HCT116 (cell line): ENCODE data around the gene MAP1LC3B2. TPM values are rescaled to one million over a fixed set of nuclear protein-coding genes. Genes with fewer than 3 reads are reported as not detected.

Experiments used
- ATAC-seq: fragments of 200-7000 bp; cut with Tn5 transposase; 2 replicates; pipeline ENCODE4 v1.9.1; 2020; ENCODE audit warnings: mild to moderate bottlenecking, moderate library complexity
- BruUV-seq: library from RNA; stranded (reverse); fragments of 400-500 nt; replicated peaks from 2 replicates; lab custom pipeline; 2021; lab: Mats Ljungman, UMichigan
- CTCF ChIA-PET: fragments of 300-600 bp; sonication (Branson Sonifier 250); formaldehyde crosslinking; loops from one replicate; lab custom pipeline; 2021; ENCODE audit warnings: antibody characterized with exemption; lab: Charles Lee
- POLR2A ChIA-PET: fragments of 300-600, 350-600 bp; sonication (Branson Sonifier 250); formaldehyde crosslinking; loops from one replicate; lab custom pipeline; 2021; ENCODE audit warnings: antibody characterized with exemption; lab: Charles Lee
- RAD21 ChIA-PET, 2 experiments: fragments of 300-600 bp; sonication (Branson Sonifier 250); formaldehyde crosslinking; loops; one replicate each; lab custom pipeline; 2023; ENCODE audit warnings: low total read pairs in 2 of 2; ENCODE audit not compliant: uncharacterized antibody in 2 of 2, unreplicated experiment in 2 of 2, low non-redundant PET in 1 of 2; lab: Charles Lee
- DNase-seq: peaks from one replicate; pipeline ENCODE4 v3.0.0-alpha.2; 2010; ENCODE audit warnings: low read depth, low spot score
- H2AFZ ChIP-seq: fragments of 200-600 bp; shearing (Covaris generic), sonication (generic); 2 replicates; pipeline ENCODE4 v1.6.1; 2017; ENCODE audit warnings: low read depth, mixed run types, mixed read lengths, antibody characterized with exemption, low read length; ENCODE audit not compliant: poor library complexity, severe bottlenecking
- H3K27ac ChIP-seq: 2 replicates; pipeline ENCODE4 v1.5.1; 2012; ENCODE audit warnings: low read depth, low read length
- H3K27me3 ChIP-seq: fragments of 200-600 bp; sonication (generic); 2 replicates; pipeline ENCODE4 v1.6.1; 2016; ENCODE audit warnings: mixed run types, low read length, mixed read lengths; ENCODE audit not compliant: insufficient read depth
- H3K36me3 ChIP-seq, 2 experiments: fragments of 200-500 bp in 1 of 2; fragments of 200-600 bp in 1 of 2; sonication (Bioruptor generic) in 1 of 2; sonication (generic) in 1 of 2; 2 replicates each; pipeline versions ENCODE4 v1.5.1 to v1.6.1; 2014 to 2016; ENCODE audit warnings: low read length in 2 of 2, inconsistent platforms in 1 of 2, mixed read lengths in 1 of 2, mixed run types in 1 of 2; ENCODE audit not compliant: insufficient read depth in 2 of 2, control insufficient read depth in 1 of 2
- H3K4me1 ChIP-seq, 2 experiments: fragments of 200-600 bp in 1 of 2; sonication (generic) in 1 of 2; 2 replicates each; pipeline versions ENCODE4 v1.5.1 to v1.6.1; 2012 to 2017; ENCODE audit warnings: low read length in 2 of 2, inconsistent platforms in 1 of 2, mild to moderate bottlenecking in 1 of 2, mixed read lengths in 1 of 2, mixed run types in 1 of 2, moderate library complexity in 1 of 2; ENCODE audit not compliant: insufficient read depth in 2 of 2, control insufficient read depth in 1 of 2
- H3K4me2 ChIP-seq: fragments of 200-600 bp; sonication (generic); 2 replicates; pipeline ENCODE4 v1.6.1; 2017; ENCODE audit warnings: mixed run types, low read length, mixed read lengths
- H3K4me3 ChIP-seq, 2 experiments: fragments of 200-600 bp in 1 of 2; sonication (generic) in 1 of 2; replicated peaks in 1 of 2; 2 replicates each; pipeline ENCODE4 v1.5.1; 2011 to 2016; ENCODE audit warnings: low read length in 2 of 2, control low read depth in 1 of 2, low read depth in 1 of 2, mild to moderate bottlenecking in 1 of 2, mixed read lengths in 1 of 2, mixed run types in 1 of 2
- H3K79me2 ChIP-seq: fragments of 200-600 bp; sonication (generic); 2 replicates; pipeline ENCODE4 v1.6.1; 2017; ENCODE audit warnings: mild to moderate bottlenecking, mixed run types, low read length, moderate library complexity, mixed read lengths; ENCODE audit not compliant: insufficient read depth
- H3K9ac ChIP-seq: fragments of 200-600 bp; sonication (generic); 2 replicates; pipeline ENCODE4 v1.6.1; 2016; ENCODE audit warnings: low read length, mixed read lengths
- H3K9me2 ChIP-seq: fragments of 200-600 bp; sonication (generic), shearing (Covaris generic); 2 replicates; pipeline ENCODE4 v1.6.1; 2017; ENCODE audit warnings: mixed run types, mild to moderate bottlenecking, moderate library complexity; ENCODE audit not compliant: insufficient read depth
- H3K9me3 ChIP-seq, 2 experiments: fragments of 200-500 bp in 1 of 2; fragments of 200-600 bp in 1 of 2; sonication (Bioruptor generic) in 1 of 2; sonication (generic) in 1 of 2; 2 replicates each; pipeline ENCODE4 v1.6.1; 2014 to 2017; ENCODE audit warnings: low read length in 2 of 2, mixed read lengths in 2 of 2, inconsistent platforms in 1 of 2, low read depth in 1 of 2, mild to moderate bottlenecking in 1 of 2, mixed run types in 1 of 2, moderate library complexity in 1 of 2; ENCODE audit not compliant: control insufficient read depth in 1 of 2, insufficient read depth in 1 of 2
- H4K20me1 ChIP-seq: fragments of 200-600 bp; sonication (generic), shearing (Covaris generic); 2 replicates; pipeline ENCODE4 v1.6.1; 2017; ENCODE audit warnings: mixed run types, mild to moderate bottlenecking, moderate library complexity; ENCODE audit not compliant: insufficient read depth
- ELF1 ChIP-seq: IDR thresholded peaks from 2 replicates; pipeline ENCODE4 v1.6.1; 2012; ENCODE audit warnings: low read depth, borderline replicate concordance
- FOSL1 ChIP-seq: IDR thresholded peaks from 2 replicates; pipeline ENCODE4 v1.6.1; 2012; ENCODE audit warnings: low read depth
- POLR2A ChIP-seq: IDR thresholded peaks from 2 replicates; pipeline ENCODE4 v1.7.0; 2011; ENCODE audit warnings: borderline replicate concordance; ENCODE audit not compliant: insufficient read depth, insufficient read length; ENCODE audit errors: extremely low read depth
- SRF ChIP-seq: IDR thresholded peaks from 2 replicates; pipeline ENCODE4 v1.6.1; 2012; ENCODE audit warnings: low read depth
- TCF7L2 ChIP-seq: IDR thresholded peaks from 2 replicates; pipeline ENCODE4 v1.7.0; 2011; ENCODE audit warnings: borderline replicate concordance, inconsistent platforms; ENCODE audit not compliant: insufficient read depth, insufficient read length; ENCODE audit errors: extremely low read depth
- ZFX ChIP-seq: fragments of 450-650 bp; IDR thresholded peaks from 2 replicates; pipeline ENCODE4 v1.6.1; 2017
- intact Hi-C: fragments of 100-400 bp; cut with micrococcal nuclease; formaldehyde crosslinking; loops from 2 replicates; pipeline ENCODE4 v1.10.0; 2022
- total RNA-seq: library from RNA; stranded (reverse); gene quantifications from one replicate; pipeline ENCODE4 v1.2.1, GENCODE V29; 2021; ENCODE audit not compliant: unreplicated experiment
- TF ChIP-seq, protein P1 (sequence below): IDR thresholded peaks from 2 replicates; pipeline ENCODE4 v1.6.1; 2012
- TF ChIP-seq, protein P2 (sequence below): IDR thresholded peaks from 2 replicates; pipeline ENCODE4 v1.6.1; 2012; ENCODE audit warnings: low read depth

MAP1LC3B2 gene
- total RNA-seq, 1 experiment from 2014 or later, result 4.7 TPM

DNA sequence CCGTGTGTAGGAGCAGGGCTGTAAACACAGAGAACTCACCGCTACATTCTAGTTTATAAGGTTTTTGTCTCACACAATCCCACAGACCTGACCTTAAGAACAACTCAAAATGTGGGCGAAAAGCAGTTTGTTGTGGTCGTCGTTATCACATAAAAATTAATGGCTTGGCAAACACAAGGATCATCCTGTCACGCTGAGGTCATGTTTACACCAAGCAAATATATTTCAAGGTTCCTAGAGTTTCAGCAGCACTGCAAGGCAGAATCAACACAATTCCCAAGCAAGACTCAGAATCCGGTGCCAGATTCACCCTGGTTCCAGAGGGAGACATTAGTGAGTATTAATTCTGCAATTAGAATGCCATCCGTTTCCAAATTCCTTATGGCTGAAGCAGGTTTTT lies 30.1 kb upstream of the MAP1LC3B2 start:
- peak overlapping the region in 1 of 2 experiments; percentile 23; a peak in 1 of 4 replicates for H3K4me3 ChIP-seq
- BruUV-seq, result no TSS peak
- intact Hi-C loops, result no loop called here
- peaks cover 72 to 93% of the 10 kb centered on the region in 2 experiments for H3K4me1 ChIP-seq
- H3K27ac ChIP-seq, result peak overlapping the region; percentile 97
- no peaks in the 10 kb centered on the region for H3K27me3 ChIP-seq
- no peak overlapping the region for H2AFZ ChIP-seq
- CTCF ChIA-PET, result no interaction called here
- TF ChIP-seq, protein P1, sequence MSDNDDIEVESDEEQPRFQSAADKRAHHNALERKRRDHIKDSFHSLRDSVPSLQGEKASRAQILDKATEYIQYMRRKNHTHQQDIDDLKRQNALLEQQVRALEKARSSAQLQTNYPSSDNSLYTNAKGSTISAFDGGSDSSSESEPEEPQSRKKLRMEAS, result no peak
- TF ChIP-seq, protein P2, sequence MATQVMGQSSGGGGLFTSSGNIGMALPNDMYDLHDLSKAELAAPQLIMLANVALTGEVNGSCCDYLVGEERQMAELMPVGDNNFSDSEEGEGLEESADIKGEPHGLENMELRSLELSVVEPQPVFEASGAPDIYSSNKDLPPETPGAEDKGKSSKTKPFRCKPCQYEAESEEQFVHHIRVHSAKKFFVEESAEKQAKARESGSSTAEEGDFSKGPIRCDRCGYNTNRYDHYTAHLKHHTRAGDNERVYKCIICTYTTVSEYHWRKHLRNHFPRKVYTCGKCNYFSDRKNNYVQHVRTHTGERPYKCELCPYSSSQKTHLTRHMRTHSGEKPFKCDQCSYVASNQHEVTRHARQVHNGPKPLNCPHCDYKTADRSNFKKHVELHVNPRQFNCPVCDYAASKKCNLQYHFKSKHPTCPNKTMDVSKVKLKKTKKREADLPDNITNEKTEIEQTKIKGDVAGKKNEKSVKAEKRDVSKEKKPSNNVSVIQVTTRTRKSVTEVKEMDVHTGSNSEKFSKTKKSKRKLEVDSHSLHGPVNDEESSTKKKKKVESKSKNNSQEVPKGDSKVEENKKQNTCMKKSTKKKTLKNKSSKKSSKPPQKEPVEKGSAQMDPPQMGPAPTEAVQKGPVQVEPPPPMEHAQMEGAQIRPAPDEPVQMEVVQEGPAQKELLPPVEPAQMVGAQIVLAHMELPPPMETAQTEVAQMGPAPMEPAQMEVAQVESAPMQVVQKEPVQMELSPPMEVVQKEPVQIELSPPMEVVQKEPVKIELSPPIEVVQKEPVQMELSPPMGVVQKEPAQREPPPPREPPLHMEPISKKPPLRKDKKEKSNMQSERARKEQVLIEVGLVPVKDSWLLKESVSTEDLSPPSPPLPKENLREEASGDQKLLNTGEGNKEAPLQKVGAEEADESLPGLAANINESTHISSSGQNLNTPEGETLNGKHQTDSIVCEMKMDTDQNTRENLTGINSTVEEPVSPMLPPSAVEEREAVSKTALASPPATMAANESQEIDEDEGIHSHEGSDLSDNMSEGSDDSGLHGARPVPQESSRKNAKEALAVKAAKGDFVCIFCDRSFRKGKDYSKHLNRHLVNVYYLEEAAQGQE, result no peak
- TF ChIP-seq TCF7L2, result peak; percentile 35
- no peak for TF ChIP-seq ELF1
- TF ChIP-seq ZFX, result no peak
- TF ChIP-seq FOSL1, result no peak
- no peak for TF ChIP-seq POLR2A
- TF ChIP-seq SRF, result no peak
- TF ChIP-seq, all 23 proteins: peak for 1
- Histone ChIP-seq H3K9me2 (no peaks in the 10 kb centered on the region), H3K36me3 (no peaks in the 10 kb centered on the region), H3K79me2 (peaks cover 6% of the 10 kb centered on the region; the same call in 1 of the 2 replicates), H4K20me1 (no peaks in the 10 kb centered on the region), H3K9me3 (no peaks in the 10 kb centered on the region), H3K9ac (peak overlapping the region; percentile 63), H3K4me2 (peak overlapping the region; percentile 75)
- ChIA-PET RAD21 (no interaction called here), POLR2A (interaction anchor here (0.6 to 1.3 kb wide), 3 partner anchors 21 to 48 kb away, joined by 3 to 4 read pairs (median 4); no protein-coding TSS in a partner anchor)
- DNase-seq, result no peak
- ATAC-seq, result no peak
